ENCODE measurements around the gene UBE2D2.
"Not testable (repeated sequence)": the region's sequence is repeated elsewhere in the genome, so short reads cannot be mapped to it uniquely, and the experiment has no call there.

The UBE2D2 gene

GRCh38 chr5:139549162-139549894 is 11.8 kb upstream of the UBE2D2 start:
- no peak for DNase-seq (ENCODE audit: low read depth)

DNA sequence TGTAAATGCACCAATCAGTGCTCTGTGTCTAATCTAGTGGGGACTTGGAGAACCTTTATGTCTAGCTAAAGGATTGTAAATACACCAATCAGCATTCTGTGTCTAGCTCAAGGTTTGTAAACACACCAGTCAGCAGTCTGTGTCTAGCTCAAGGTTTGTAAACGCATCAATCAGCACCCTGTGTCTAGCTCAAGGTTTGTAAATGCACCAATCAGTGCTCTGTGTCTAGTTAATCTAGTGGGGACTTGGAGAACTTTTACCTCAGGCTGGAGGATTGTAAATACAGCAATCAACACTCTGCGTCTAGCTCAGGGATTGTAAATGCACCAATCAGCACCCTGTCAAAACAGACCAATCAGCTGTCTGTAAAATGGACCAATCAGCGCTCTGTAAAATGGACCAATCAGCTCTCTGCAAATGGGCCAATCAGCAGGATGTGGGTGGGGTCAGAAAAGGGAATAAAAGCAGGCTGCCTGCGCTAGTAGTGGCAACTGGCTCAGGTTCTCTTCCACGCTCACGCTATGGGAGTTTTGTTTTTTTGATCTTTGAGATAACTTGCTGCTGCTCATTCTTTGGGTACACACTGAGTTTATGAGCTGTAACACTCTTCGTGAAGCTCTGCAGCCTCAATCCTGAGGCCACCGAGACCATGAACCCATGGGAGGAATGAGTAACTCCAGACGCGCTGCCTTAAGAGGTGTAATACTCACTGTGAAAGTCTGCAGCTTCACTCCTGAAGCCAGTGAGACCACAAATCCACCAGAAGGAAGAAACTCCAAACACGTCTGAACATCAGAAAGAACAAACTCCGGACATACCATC is 10.9 kb upstream of the UBE2D2 start:
- DNase-seq (ENCODE audit: low read depth), result not testable (repeated sequence)

DNA sequence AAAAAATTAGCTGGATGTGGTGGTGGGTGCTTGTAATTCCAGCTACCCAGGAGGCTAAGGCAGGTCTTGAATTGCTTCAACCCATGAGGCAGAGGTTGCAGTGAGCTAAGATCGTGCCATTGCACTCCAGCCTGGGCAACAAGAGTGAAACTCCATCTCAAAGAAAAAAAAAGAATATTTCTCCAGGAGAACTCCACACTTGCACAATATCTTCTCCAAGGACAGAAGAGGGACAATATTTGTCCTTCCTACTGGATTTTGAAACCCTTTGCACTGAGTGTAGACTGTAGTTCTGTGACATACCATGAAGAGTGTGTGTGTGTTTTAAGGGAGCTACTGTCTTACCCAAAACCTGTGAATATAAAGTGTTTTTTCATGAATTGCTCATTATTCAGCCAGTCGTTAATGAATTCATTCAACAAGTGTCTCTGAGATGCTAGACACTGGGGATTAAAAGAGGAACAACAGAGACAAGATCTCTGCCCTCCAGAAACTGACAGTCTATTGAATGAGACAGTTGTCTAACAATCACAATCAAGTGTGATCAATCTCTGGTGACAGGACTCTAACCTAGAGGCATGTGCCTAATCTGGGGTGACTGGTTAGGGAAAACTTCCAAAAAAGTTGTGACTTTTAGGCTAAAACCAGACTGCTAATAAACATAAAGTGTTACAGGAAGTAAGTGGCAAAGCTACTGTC is 9.8 kb upstream of the UBE2D2 start:
- no peak for DNase-seq (ENCODE audit: low read depth)

GRCh38 chr5:139552893-139553575 is 8.1 kb upstream of the UBE2D2 start:
- no peak for DNase-seq (ENCODE audit: low read depth)

DNA sequence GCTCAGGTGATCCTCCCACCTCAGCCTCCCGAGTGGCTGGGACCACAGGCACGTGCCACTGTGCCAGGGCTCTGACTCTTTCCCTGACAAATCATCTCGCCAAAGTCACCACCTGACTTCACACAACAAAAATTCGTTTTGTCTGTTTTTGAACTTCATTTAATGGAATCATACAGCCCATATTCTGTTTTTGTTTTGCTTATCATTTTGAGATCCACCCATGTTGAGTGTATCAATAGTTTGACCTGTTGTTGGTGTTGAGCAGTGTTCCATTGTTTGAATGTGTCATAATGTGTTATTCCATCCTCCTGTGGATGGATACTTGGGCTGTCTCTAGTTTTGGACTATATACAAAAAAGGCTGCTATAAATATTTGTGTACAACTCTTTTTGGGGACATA is 6.9 kb upstream of the UBE2D2 start:
- no peak for DNase-seq (ENCODE audit: low read depth)

DNA sequence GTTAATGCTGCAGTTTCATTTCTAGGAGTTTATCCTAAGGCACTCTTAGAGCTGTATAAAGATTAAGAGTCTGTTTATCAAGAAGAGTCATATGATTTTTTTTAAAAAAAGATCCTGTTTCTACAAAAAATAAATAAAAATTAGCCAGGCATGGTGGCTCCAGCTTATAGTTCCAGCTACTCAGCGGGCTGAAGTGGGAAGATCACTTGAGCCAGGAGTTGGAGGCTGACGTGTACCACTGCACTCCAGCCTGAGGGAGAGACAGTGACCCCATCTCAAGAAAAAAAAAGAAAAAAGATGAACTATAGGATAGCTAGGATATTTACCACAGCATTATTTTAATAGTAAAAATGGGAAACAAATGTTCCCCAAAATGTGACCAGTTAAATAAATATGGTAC is 3.3 kb upstream of the UBE2D2 start:
- DNase-seq (ENCODE audit: low read depth), result no peak

GRCh38 chr5:139561655-139562451 is 714 bp downstream of the UBE2D2 start:
- DNase-seq (ENCODE audit: low read depth), result no peak

GRCh38 chr5:139562847-139563246 is 1.7 kb downstream of the UBE2D2 start:
- DNase-seq (ENCODE audit: low read depth), result no peak

DNA sequence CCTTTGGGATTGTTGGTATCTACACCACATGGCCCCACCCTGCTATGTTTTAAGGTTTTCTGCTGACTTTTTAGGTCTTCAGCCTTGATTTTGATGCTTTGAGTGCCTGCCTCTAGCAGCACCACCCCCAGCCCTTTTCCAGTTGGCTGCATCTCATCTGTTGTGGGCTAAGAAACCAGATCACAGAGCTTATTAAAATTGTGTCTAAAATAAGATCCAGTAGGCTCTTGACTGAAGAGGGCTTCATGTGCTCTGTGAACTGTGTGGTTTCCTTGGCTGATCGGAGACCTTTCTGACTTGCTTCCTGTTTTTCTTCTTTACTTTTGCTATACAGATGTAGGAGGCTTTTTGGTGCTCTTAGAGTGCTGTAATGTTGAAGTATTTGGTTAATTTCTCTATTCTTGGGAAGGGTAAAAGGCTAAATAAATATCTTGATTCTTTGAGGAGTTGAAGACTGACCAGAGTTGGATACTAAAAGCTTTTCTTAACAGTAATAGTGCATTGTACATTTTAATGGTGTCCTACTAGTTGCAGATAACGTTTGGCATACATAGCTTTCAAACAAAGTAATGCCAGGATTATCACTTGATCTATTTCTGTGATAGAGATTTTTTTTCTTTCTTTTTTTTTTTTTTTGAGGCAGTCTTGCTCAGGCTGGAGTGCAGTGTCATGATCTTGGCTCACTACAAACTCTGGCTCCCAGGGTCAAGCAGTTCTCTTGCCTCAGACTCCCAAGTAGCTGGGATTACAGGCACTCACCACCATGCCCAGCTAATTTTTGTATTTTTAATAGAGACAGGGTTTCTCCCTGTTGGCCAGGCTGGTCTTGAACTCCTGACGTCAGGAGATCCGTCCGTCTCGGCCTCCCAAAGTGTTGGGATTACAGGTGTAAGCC is 4.5 kb downstream of the UBE2D2 start:
- no peak for DNase-seq (ENCODE audit: low read depth)

GRCh38 chr5:139566611-139567010 is 5.5 kb downstream of the UBE2D2 start:
- DNase-seq (ENCODE audit: low read depth), result no peak

GRCh38 chr5:139569270-139569955 is 8.3 kb downstream of the UBE2D2 start:
- no peak for DNase-seq (ENCODE audit: low read depth)

- no peak for DNase-seq (ENCODE audit: low read depth)
Observed at GRCh38 chr5:139571543-139571942, 10.4 kb downstream of the UBE2D2 start.

DNA sequence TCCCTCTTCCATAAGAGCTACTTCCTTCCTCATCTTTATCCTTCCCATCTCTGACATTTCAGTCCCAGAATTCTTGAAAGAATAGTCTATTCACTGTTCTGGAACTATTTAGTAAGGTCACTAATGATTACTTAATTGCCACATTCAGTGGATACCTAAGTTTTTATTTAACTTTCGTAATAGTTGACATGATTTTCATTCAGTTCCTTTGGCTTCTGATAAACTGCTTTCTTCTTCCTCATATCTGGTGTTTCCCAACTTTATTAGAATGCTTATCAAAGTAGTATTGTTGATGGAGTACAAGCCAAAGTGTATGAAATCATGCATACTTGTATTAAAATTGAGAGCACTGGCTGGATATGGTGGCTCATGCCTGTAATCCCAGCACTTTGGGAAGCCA is 10.8 kb downstream of the UBE2D2 start:
- no peak for DNase-seq (ENCODE audit: low read depth)

- no peak for DNase-seq (ENCODE audit: low read depth)
Observed at GRCh38 chr5:139574641-139575312, 13.6 kb downstream of the UBE2D2 start.

DNA sequence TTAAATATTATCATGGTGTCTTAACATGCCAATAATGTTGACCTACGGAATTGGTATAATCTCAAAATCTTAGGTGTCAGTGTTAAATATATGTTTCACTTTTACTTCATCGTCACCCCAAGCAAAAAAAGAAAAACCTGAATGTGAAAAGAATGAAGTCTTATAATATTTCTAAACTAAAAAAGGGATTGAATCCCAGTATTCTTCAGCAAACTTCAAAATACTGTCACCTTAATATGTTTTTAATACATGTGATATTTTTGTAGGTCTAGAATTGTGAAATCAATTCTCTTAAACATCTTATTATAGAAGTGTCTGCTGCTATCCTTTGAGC is 14.1 kb downstream of the UBE2D2 start:
- no peak for DNase-seq (ENCODE audit: low read depth)

- no peak for DNase-seq (ENCODE audit: low read depth)
Observed at GRCh38 chr5:139575751-139576150, 14.6 kb downstream of the UBE2D2 start.

DNA sequence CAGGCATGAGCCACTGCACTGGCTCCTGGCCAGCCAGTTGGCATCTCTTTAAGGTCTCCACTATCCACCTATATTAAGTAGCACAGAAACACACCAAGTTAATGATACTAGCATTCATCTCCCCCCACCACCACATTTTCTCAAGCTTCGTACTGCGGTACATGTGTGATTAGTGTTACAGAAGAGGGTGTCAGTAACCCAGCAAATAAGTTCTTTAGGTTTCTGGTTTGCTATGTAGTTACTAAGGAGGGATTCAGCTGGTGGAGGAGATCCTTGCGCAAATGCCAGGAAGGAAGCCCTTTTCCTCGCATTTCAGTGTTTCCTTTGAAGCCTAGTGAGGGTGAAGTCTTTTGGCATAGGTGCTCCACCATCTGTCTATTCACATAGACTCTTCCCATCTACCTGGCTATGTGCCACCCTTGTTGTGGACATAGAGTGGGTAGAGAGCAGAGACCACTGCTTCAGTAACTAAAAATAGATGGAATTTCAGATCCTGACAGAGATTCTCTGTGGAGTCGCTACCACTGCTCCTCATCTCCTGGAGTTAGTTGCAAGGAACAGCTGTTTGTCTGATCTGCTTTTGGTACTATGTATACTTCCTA is 16.7 kb downstream of the UBE2D2 start:
- DNase-seq (ENCODE audit: low read depth), result no peak

DNA sequence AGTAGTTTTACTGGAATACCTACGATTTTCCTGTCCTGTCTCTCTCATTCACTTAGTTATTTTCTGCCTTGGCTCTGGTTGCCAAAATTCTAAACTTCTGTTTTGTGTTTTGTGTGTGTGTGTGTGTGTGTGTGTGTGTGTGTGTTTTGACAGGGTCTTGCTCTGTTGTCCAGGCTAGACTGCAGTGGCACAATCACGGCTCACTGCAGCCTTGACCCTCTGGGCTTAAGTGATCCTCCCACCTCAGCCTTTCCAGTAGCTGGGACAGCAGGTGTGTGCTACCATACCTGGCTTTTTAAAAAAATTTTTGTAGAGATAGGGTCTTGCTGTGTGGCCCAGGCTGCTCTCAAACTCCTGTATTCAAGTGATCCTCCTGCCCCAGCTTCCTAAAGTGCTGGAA is 17.2 kb downstream of the UBE2D2 start:
- no peak for DNase-seq (ENCODE audit: low read depth)

DNA sequence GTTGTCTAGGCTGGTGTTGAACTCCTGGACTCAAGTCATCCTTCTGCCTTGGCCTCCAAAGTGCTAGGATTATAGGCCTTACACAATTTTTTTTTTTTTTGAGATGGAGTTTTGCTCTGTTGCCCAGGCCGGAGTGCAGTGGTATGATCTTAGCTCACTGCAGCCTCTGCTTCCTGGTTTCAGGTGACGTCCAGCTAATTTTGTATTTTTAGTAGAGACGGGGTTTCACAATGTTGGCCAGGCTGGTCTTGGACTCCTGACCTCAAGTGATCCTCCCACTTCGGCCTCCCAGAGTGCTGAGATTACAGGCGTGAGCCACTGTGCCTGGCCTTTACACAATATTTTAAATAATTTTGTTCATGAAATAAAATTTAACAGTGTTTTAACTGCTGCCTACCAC is 21.0 kb downstream of the UBE2D2 start:
- DNase-seq (ENCODE audit: low read depth), result not testable (repeated sequence)

Measured in GM04504 (cell line).